Subcutaneous adipose tissue (tissue), 4 donors: ENCODE data around the gene GRXCR2. TPM values are rescaled to one million over a fixed set of nuclear protein-coding genes. Genes with fewer than 3 reads are reported as not detected.

Experiments used
- total RNA-seq, 4 donors: library from RNA; depleted of rRNA; stranded (reverse); fragments of >200 nt; gene quantifications; one replicate each; pipeline ENCODE4 v1.1.0, GENCODE V29; 2016
- TF ChIP-seq, protein P1 (sequence below): fragments of 450-650 bp; IDR thresholded peaks from one replicate; pipeline ENCODE4 v1.5.1; 2016; ENCODE audit warnings: low read depth, mild to moderate bottlenecking, control low read depth, antibody characterized with exemption, moderate library complexity

The GRXCR2 gene, protein sequence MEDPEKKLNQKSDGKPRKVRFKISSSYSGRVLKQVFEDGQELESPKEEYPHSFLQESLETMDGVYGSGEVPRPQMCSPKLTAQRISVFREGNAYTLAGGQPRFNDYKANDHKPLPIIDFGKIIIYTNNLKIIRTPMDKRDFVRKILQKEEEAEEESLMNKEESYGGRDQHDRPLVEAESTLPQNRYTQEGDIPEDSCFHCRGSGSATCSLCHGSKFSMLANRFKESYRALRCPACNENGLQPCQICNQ
- not detected for total RNA-seq

DNA sequence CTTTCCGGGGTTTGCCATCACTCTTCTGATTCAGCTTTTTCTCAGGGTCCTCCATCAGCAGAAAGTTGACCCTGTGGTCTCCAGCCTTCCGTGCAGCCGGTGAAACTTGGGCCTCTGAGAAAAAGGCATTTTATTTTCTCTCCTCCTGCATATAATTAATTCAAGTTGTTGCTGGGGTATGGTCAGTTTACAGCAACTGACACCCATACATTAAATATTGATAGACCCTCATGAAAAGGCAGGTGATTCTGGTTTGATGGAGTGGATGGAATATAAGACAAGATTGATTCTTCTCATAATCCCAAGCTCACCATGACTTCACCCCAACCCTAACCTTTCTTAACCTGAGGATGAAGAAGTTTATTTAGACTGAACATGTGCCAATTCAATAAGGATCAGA, at the start of gene GRXCR2:
Gene GRXCR2, minus strand, starts transcription at position 101 of the 400 bp plus-strand sequence. Its CDS starts 46 bp downstream, at position 55.
- TF ChIP-seq, protein P1, sequence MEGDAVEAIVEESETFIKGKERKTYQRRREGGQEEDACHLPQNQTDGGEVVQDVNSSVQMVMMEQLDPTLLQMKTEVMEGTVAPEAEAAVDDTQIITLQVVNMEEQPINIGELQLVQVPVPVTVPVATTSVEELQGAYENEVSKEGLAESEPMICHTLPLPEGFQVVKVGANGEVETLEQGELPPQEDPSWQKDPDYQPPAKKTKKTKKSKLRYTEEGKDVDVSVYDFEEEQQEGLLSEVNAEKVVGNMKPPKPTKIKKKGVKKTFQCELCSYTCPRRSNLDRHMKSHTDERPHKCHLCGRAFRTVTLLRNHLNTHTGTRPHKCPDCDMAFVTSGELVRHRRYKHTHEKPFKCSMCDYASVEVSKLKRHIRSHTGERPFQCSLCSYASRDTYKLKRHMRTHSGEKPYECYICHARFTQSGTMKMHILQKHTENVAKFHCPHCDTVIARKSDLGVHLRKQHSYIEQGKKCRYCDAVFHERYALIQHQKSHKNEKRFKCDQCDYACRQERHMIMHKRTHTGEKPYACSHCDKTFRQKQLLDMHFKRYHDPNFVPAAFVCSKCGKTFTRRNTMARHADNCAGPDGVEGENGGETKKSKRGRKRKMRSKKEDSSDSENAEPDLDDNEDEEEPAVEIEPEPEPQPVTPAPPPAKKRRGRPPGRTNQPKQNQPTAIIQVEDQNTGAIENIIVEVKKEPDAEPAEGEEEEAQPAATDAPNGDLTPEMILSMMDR, result no peak

DNA sequence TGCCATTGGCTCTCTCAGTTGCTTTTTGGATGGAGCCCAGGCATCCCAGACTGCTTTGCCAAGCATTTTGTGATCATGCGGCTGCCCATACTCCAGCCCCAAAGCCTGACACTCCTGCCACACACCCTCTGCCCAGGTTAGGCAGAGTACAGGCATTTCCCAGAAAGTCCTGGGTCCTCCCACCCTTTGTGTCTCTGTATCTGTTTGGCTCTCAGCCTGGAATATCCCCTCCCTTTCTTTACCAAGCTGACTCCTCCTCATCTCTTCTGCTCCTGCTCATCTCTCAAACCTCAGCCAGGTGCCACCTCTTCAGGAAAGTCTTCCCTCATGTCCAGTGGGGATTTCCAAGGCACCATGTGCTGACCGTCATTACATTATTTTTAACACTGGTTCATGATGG, 49.2 kb upstream of the GRXCR2 start:
- TF ChIP-seq, protein P1, result no peak

DNA sequence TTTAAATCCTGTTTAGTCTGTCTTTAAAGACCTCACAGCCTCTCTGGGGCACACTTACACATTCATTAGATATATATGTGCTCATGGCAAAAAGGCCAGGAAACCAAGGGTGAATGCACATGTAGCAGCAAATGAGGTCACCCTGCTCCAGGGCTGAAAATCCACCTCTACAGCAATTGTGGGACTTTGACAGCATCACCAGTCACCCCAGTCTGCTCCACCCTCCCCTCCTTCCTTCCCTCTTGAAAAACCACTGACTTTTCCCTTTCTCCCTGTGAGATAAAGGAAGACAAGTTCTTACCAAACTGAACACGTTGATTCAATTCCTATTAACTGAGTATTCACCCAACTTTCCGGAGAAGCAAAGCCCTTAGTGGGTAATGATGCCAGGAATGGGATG, 48.4 kb upstream of the GRXCR2 start:
- TF ChIP-seq, protein P1, result no peak

DNA sequence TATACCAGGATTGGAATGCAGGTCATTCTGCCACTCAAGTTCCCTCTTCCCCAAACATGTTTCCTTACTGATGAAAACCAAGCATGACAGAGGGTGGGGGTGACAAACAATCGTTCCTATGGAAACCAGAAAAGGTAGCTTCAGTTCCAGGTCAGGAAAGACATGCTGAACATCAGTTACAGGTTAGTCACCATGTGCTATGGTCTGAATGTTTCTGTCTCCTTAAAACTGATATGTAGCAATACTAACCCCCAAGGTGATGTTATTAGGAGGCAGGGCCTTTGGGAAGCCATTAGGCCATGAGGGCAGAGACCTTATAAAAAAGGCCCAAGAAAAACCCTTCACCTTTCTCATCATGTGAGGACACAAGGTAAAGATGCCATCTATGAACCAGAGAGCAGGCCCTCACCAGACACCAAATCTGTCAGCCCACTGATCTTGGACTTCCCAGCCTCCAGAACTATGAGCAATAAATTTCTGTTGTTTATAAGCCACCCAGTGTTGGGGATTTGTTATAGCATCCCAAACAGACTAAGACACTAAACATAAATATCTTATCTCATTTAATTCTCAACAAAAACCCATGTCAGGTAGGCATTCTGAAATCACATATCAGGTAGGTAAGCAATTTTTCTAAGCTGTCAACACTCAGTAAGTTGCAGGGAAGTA, 47.9 kb upstream of the GRXCR2 start:
- TF ChIP-seq, protein P1, result no peak

DNA sequence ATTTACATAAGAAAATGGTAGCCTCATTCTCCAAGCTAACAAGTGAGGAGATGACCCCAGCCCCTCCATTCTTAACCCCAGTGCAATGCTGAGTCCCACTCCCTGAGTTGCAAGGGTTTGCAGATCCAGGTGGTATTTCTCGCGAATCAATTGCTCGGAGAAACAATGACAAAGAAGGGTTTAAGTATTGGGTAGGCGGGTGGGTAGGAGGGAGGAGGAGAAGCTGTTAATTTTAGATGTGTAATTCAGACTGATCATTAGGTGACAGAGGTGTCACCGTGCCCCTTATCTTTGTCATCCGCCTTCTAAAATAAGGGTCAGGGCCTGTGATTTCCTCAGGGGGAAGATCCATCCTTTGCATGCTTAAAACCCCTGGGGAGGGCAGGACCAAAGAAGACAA, 46.6 kb upstream of the GRXCR2 start:
- TF ChIP-seq, protein P1, result no peak

DNA sequence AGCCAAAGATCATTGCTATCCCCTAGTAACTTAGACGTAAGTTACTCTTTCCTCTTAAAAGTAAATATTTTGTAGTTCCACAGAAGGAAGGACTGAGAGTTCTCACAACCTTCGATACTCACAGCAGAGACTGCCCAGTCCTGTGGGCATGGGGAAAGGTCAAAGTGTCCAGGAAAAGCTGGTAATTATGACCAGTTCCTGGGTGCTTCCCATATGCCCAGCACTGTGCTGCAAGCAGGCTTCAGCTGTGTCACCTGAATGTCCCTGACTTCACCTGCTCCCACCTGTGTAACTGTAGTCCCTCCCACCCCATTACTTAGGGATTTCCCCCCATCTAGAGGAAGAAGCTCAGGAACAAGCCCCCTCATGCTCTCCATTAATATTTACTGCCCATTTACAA, 45.6 kb upstream of the GRXCR2 start:
- TF ChIP-seq, protein P1, result no peak

DNA sequence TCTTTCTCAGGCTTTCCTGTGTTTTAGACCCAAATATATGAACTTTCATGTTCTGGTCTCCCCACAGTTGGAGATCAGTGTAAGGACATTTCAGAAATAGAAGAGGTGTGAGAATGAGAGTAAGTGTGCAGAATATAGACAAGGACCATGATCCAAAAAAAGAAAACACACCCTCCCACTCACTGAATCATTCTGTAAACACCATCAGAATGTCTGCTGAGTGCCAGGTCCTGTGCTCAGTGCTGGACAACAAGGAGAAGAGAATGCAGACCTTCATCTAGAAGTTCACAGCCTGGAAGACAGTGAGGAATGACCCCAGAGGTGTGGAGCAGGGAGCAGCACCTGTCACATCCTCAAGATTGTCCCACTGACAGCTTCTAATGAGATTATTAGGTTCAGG, 44.5 kb upstream of the GRXCR2 start:
- TF ChIP-seq, protein P1, result no peak
